Dedifferentiated amniotic fluid mesenchymal stem cell (primary cell): ENCODE results near the gene HMGXB3.
"Not testable (repeated sequence)": the region's sequence is repeated elsewhere in the genome, so short reads cannot be mapped to it uniquely, and the experiment has no call there.

Experiments
- DNase-seq: peaks from one replicate; pipeline ENCODE4 v3.0.0-alpha.2; 2016; ENCODE audit errors: extremely low spot score

HMGXB3 gene

DNA sequence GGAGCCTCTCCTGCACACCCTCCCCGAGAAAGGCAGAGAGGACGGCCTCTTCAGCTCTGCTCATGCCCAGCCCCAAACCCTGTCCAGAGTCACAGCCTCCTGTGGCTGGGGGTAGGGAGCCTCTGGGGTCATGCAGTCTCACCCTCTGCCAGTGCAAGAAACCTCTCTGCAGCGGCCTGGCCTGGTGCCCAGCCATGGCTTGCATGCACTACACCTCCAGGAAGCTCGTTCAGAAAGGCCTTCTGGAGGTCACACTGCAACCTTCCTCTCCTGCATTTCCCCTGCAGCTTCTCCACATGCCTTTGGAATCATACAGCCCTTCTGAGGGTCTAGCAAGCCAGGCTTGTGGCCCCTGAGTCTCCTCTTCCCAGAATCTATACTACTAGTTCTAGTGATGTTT lies 67.9 kb downstream of the HMGXB3 start:
- no peak for DNase-seq

DNA sequence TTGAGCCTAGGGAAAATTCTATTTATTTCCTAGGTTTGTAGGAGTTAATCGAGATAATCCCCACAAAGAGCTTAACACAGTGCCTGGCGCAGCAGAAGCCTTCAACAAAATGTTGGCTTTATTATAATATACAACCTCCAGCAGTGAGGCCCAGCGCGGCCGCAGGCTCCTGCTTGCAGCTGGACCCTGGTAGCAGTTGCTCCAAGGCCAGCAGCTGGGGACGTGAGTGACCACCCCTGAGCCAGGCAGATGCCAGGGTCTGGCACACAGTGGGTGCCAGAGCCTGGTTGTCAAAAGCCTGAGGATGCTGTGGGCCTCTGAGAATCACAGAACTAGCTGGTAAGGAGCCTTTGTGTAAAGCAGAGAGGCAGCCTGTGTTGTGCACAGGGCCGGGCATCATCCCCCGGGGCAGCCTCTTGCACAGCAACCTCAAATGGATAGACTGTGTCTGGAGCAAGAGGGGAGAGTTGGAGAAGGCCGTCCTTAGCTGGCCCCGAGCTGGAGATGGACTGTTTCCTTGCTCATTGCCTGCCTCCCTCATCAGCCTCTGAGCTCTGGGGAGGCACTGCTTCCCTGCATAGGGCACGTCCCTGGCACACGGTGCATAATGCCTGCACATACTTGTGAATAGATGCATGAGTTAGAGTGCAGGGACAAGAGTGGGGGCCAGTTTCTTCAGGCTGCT lies 68.6 kb downstream of the HMGXB3 start:
- DNase-seq = no peak

DNA sequence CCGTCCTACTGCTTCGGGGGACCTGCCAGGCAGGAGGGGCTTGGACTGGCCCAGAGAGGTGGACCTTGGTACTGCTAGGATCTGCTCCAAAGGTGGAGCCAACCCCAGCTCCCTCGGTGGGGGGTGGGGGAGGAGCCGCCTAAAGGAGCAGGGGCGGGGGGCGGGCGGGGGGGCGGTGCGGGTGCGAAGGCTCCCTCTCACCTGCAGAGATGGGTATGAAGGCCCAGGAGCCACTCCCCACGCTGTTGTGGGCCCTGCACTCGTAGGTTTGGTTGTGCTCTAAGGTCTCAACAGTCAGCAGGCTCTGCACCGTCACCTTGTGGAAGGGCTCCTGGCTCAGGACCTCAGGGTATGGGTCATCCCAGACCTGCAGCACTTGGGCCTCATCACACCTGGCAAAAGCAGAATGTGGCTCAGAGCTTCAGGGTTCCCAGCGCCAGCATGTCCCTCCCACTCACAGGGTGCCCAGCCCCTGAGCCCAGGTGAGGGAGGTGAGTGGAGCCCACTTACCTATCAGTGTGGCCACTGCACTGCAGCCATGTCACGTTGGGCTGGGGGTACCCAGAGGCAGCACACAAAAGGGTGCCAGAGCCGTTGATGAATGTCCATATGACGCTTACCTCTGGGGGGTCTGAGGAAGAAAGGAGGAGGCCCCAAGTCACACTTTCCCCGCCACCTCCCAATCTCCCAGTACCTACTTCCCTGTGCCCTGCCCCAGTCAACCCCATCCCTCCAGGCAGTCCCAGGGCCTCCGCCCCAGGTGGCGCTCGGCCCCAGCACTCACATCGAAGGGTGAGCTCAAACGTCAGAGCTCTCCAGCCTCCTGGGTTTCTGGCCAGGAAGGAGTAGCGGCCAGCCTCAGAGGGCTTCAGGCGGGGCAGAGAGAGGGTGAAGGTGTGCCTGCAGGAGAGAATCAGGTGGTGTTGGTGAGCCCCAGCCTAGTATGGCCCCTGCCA lies 69.4 kb downstream of the HMGXB3 start:
- no peak for DNase-seq

DNA sequence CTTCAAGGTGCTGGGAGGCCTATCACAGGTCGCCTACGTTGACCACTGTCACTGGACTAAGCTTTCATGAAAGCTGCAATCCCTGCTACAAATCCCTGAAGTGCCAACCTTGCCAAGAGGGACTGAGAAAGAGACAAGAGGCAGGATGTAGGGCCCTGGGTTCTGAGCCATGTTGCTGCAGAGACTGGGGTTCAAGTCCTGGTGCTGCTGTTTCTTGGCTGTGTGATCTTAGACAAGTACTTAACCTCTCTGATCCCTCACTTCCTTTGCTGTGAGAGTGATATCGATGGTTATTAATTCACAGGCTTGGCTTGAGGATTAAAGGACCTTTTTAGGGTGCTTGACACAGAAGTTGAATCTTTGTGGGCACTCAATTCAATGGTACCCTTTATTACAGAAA lies 70.3 kb downstream of the HMGXB3 start:
- no peak for DNase-seq

DNA sequence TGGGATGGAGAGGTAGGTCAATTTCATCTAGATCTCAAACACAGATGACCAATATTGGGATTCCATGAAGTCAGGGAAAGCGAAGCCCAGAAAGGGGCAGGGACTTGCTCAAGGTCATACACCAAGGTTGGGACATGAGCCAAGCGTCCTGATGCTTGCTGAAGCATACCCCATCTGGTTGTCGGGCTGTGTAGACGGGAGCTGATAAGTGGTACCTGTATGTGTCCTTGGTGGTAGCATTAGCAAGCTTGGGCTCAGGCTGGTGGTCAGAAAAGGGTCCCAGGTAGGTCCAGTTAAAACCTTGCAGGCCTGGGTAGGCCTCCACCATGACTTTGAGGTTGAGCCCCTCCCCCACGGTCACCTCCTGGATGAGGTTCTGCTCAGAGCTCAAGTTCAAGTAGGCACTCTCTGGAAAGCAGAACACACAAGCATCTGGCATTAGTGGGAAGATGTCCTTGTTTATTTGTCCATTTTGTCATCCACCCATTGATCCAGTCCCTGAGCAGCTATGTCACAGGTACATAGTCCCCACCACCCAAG lies 72.6 kb downstream of the HMGXB3 start:
- no peak for DNase-seq

DNA sequence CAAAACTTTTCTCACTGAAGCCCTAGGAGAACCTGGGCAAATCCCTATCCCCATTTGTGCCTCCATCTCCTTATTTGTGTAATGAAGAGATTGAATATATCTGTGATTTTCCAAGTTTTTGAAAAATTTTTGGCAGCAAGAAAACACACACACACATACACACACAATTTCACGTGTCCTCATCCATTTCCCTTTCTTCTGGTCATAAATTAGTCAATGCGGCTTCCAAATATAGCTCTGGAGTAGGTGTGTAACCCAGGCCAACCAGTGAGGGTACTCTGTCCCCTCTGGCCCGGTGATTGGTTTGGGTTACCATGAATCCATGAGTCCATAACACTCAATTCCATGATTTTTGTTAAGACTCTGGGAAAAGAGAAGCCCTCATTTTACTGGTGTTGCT lies 73.1 kb downstream of the HMGXB3 start:
- no peak for DNase-seq

DNA sequence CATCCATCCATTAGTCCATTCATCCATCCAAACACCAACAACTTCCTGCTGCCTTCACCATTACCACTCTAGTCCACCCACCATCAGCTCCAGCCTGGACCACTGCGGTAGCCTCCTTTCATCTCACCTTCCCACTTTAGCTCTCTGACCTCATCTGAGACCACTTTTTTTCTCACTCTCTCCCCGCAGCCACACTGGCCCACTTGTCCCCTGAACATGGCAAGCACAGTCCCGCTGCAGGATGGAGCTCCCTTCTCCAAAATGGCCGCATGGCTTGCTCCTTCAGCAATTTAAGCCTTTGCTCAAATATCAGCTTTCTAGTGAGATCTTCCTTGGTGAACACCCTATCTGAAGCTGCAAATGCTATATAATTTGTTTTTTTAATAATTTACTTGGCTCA lies 74.7 kb downstream of the HMGXB3 start:
- no peak for DNase-seq

DNA sequence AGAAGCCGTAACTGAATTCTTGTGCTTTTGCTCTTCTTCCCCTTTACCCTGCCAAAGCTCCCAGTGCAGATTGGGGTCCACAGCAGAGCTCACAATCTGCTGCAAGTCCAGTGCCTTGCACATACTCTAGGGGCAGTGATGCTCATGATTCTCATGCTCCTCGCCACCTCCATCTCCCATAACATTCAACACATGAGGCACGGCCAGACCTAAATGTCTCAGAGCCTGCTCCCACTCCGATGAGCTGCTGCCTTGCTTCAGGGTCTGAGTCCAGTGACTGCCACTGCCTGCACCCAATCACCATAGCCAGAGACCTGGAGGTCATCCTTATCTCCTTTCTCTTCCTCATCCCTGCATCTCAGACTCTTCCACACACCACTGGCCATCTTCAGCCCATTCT lies 75.3 kb downstream of the HMGXB3 start:
- DNase-seq = no peak

DNA sequence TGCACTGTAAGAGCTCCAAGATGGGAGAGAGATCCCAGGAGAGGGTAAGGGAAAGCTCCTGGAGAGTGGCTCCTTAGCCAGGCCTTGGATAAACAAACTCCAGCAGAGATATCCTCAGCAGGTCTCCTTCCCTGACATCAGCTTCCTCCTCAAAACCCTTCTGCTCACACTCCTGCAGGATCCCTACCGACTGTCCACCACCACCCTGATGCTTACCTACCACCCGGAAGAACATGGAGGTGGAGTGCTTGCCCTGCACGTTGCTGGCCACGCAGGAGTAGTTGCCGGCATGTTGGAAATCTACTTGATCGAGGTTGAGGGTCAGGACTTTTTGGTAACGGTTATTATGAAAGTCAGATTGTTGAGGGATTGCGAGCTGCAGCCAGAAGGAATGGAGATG lies 76.5 kb downstream of the HMGXB3 start:
- no peak for DNase-seq

DNA sequence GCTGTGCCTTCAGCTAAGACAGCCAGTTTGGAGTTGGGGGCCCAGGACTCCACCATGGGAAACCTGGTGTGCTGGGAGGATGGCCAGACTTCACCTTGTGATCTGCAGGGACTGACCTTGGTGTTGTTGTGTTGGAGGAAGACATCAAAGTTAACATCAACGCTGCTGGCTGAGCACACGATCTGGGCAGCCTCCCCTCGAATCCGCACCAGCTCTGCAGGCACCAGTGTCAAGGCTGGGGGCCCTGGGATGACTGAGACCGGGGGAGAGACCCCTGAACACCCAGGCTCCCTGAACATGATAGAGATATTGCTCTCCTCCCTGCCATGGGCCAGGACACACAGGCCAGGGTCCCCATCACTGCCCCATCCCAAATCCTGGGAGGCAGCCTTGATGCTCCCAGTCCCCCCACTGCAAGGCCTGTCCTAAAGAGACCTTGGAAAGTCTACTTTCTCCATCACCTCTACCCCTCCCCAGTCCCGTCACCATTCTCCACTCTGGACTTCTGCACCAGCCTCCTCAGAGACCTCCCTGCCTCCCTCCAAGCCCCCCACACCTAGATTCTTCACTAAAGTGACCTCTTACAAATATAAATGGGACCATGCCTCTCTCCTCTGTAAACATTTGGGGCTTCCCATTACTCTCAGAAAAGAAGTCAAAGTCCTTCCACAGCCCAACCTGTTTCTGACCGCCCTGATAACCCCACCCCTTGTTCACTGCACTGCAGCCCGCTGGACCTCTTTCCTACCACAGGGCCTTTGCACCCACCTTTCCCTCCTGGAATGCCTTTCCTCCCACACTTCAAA lies 77.7 kb downstream of the HMGXB3 start:
- DNase-seq = no peak

DNA sequence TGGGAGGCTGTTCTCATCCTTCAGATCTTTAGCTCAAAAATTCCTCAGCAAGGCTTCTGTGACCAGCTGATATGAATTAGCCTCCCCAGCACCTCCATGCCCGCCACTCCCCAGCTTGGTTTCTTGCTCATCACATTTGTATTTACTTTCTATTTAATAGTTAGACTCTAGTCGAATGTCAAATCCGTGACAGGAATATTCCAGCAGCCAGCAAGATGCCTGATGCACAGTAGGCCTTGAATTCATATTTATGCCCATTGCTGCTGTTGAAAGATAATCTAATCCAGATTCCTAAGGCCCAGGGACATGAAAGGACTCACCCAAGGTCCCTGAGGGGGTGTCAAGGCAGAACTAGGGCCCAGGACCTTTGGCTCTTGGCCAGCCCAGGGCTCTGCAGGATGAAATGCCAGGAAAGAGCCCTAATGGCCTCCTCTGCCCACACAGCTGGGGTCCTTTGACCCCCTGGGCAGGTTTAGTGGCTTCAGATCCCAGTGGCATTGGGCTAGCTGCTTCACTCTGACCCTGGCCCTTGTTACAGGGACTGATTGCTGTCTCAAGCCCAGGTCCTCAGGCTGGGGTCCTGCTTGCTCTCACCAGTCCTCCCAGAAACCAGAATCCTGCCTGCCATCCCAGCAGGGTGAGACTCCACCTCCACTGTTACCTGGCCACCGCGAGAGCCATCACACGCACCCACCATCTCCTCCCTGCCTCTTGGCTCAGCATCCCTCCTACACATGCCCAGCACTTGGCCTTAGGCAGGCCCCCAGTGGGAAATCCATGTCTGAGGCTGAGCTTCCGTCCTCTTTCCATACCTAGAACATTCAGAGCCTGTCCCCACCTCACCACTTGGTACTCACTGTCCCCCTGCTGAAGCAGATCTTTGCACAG lies 78.5 kb downstream of the HMGXB3 start:
- no peak for DNase-seq

DNA sequence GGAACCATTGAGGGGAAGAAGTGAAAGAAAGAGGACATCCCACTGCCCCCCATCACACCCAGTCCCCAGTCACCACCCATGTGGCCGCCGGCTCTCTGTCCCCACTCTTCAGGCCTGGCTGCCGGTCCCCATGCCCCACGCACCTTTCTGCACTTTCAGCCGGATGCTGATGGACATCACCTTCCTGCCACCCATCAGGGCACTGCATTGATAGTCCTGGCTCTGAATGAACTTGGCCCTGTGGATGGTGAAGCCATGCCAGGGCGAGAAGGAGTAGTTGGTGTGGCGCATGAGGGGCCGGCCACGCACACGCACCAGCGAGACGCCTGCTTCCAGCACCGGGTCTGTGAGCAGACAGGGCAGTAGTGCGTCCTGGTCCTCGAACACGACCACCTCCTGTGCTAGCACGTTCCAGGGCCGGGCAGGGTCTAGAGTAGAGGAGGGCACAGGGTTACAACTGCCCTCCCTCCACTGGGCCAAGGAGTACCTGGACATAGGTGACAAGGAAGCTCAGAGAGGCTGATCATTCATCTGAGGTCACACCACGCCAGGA lies 79.4 kb downstream of the HMGXB3 start:
- DNase-seq = no peak

DNA sequence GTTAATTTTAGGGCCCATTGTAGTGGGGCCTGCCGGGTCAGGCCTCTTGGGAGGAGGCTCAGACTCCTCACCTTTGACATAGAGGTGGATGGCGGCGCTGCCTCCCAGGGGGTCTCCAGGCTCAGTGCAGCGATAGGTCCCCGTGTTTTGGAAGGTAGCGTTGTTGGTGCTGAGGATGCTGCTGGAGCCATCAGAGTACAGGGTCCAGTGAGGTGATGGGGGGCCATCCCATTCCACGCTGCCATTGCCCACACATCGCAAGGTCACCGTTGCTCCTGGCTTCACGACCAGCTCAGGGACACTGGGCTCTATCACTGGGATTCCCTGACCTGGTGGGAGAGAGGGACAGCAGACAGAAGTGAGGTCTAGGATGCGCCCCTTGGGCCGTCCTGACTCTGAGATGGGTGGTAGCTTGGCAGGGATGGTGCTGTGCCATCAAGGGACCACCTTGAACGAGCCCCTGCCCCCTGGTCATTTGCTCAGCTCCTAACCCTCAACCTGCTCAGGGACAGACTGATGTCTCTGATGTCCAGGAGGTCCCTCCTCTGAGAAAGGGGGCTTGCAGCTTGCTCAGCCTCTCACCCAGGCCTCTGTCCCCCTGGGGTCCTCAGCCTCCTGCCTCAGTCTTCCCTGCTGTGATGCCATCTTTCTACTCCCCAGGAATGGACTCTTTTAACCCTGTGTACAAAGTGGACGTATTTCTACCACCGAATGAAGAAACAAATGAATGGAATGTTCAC lies 80.3 kb downstream of the HMGXB3 start:
- DNase-seq = no peak

DNA sequence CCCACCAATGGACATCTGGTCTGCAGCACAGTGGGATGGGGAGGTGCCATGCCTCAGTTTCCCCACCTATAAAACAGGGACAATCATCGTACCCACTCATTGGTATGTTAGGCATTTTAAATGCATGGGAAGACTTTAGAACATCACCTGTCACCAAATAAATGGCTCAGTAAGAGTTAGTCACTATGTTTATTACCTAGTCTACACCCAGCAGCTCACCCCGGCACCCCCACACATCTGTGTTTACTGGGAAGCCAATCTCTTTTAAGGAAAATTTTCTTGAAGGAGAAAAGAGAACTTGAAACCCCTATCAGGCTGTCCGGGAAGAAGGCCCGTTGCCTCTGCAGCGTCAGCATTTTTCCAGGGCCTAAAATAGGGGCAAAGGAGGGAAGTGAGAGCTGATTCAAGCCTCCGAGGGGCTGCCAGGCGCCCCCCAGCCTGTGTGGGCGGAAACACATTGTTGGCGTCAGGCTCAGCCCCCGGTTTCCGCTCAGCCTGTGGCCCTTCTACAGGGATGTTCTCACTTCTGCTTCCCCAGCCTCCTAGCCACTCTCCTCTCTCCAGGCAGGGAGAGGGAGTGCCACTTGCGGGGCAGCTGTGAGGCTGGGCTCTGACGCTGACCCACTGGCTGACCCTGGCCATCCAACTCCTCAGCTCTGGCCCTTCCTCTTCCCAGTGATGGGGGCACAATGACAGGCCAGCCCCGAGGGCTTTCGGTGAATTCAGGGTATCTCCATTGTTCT lies 81.2 kb downstream of the HMGXB3 start:
- no peak for DNase-seq

DNA sequence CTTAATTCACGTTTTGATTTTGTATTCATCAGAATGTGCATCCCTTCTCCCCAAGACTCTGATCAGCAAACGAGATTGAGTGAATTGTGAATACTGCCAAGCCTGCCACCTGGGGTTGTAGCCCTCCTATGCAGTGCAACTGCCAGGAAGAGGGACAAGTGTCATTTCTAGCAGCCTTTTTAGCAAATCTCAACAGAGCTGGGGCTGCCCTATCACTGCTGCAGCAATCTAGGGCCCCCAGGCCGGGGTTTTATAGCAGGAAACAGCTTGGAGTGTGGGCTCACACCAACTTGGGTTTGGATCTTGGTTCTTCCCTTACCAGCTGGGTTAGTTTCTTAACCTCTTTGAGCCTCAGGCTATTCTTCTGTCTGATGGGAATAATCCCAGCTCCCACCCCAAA lies 81.8 kb downstream of the HMGXB3 start:
- DNase-seq = no peak

DNA sequence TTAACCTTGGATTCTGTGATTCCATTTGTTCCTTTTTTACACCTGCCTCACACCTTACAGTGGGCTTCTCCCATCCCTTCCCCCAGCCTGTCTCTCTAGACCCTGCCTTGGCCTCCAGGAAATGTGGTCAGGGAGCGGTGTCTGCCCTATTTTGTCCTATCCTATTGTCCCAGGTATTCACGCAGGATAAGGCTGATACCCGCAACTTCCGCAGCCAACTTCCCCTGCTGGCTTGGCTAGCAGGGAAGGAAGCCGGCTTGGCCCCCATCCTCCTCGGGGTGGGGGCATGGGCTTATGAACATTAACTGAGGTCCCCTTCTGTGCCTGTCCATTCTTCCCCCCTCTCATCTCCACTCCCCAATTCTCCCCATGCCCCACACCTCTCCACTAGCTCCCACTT lies 82.3 kb downstream of the HMGXB3 start:
- no peak for DNase-seq

DNA sequence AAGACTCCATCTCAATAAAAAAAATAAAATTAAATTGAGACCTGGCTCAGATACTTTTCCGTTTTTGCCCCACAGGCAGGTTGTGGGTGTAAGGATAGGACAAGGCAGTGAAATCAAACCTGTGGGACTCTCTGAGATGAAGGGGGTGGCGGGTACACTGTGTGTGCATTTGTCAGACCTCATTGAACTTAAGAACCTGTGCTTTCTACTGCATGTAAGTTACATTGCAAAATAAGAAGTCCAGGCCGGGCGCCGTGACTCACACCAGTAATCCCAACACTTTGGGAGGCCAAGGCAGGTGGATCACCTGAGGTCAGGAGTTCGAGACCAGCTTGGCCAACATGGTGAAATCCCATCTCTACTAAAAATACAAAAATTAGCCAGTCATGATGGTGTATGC lies 84.2 kb downstream of the HMGXB3 start:
- DNase-seq = not testable (repeated sequence)

DNA sequence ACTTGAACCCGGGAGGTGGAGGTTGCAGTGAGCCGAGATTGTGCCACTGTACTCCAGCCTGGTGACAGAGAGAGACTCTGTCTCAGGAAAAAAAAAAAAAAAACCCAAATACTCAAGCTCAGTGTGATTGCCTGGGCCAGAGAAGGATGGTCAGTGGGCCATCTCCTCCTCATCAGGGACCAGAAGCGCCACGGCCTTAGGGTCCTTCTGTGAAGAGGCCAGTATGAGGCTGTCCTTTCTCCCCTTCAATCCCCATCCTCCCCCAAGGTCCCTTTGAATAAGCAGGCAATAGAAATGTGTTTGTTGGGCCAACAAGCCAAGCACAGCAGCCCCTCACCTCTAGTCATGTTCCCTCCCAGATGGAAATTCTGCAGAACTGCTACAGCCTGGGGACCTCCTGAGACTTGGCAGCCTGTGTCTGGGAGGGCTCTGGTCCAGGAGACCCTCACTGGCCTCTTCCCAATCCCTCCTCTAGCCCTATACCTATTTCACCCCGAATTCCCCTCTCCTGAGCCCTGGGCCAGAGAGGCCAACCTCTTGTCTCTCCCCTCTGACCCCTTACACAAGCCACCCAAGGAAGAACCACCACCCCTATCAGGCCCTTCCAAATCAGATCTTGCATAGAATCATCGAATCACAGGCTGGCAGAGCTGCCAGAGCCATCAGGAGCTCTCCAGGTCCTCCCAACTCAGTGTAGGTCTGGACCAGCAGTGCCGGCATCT lies 84.8 kb downstream of the HMGXB3 start:
- DNase-seq = no peak
